ENCODE results near the gene NR2F2.

Gene NR2F2

GRCh38 chr15:96332637-96333121 is 2.2 kb downstream of the NR2F2 start:
- no peak for DNase-seq (ENCODE audit: low spot score)

- DNase-seq (ENCODE audit: low spot score), result peak; percentile 20
Measured at GRCh38 chr15:96333131-96334016, 2.9 kb downstream of the NR2F2 start.

GRCh38 chr15:96334017-96334704 is 3.7 kb downstream of the NR2F2 start:
- DNase-seq (ENCODE audit: low spot score), result peak; percentile 14

GRCh38 chr15:96334705-96335410 is 4.4 kb downstream of the NR2F2 start:
- peak; percentile 21 for DNase-seq (ENCODE audit: low spot score)

GRCh38 chr15:96335411-96336024 is 5.0 kb downstream of the NR2F2 start:
- peak; percentile 22 for DNase-seq (ENCODE audit: low spot score)

- no peak for DNase-seq (ENCODE audit: low spot score)
Measured at GRCh38 chr15:96336108-96336595, 5.7 kb downstream of the NR2F2 start.

GRCh38 chr15:96336596-96337364 is 6.3 kb downstream of the NR2F2 start:
- peak; percentile 22 for DNase-seq (ENCODE audit: low spot score)

GRCh38 chr15:96337365-96338023 is 7.0 kb downstream of the NR2F2 start:
- peak; percentile 34 for DNase-seq (ENCODE audit: low spot score)

GRCh38 chr15:96338074-96338765 is 7.7 kb downstream of the NR2F2 start:
- DNase-seq (ENCODE audit: low spot score), result peak; percentile 30

- DNase-seq (ENCODE audit: low spot score), result peak; percentile 37
Measured at GRCh38 chr15:96338766-96339618, 8.5 kb downstream of the NR2F2 start.

- DNase-seq (ENCODE audit: low spot score), result peak; percentile 35
Measured at GRCh38 chr15:96339619-96340347, 9.3 kb downstream of the NR2F2 start.

GRCh38 chr15:96340348-96340597 is 9.8 kb downstream of the NR2F2 start:
- peak; percentile 21 for DNase-seq (ENCODE audit: low spot score)

GRCh38 chr15:96340598-96341512 is 10.4 kb downstream of the NR2F2 start:
- peak; percentile 44 for DNase-seq (ENCODE audit: low spot score)

GRCh38 chr15:96341513-96342405 is 11.3 kb downstream of the NR2F2 start:
- peak; percentile 33 for DNase-seq (ENCODE audit: low spot score)

GRCh38 chr15:96342406-96343112 is 12.1 kb downstream of the NR2F2 start:
- peak; percentile 43 for DNase-seq (ENCODE audit: low spot score)
